T-helper 2 cell treated with Interferon-gamma antibody and Interleukin-4, amounts not matched to agents 100 ng/mL and 5 ng/mL, for 36 hours (primary cell): ENCODE measurements around the gene TTYH1. TPM values are rescaled to one million over a fixed set of nuclear protein-coding genes. Genes with fewer than 3 reads are reported as not detected.

ENCODE experiments used
- intact Hi-C: fragments of 100-400 bp; cut with micrococcal nuclease; formaldehyde crosslinking; loops from one replicate; pipeline ENCODE4 v1.15.1; 2023
- total RNA-seq: library from RNA; stranded (reverse); gene quantifications from 2 replicates; pipeline ENCODE4 v1.2.3, GENCODE V29; 2022

The TTYH1 gene
- total RNA-seq, 1 donor from 2014 or later, result 0.80 TPM

GRCh38 chr19:54459282-54460229 lies 44.3 kb downstream of the TTYH1 start:
- intact Hi-C loops, result loop anchor here (5.0 to 10.0 kb wide), 6 partner anchors 297 to 1183 kb away; partner anchors contain the start of genes CNOT3, MYADM, NDUFA3 and OSCAR

GRCh38 chr19:54460230-54461005 lies 45.2 kb downstream of the TTYH1 start:
- intact Hi-C loops, result loop anchor here (5.0 to 10.0 kb wide), 6 partner anchors 298 to 1182 kb away; partner anchors contain the start of genes CNOT3, MYADM, NDUFA3 and OSCAR

GRCh38 chr19:54461210-54461609 lies 45.9 kb downstream of the TTYH1 start:
- intact Hi-C loops, result loop anchor here (5.0 to 10.0 kb wide), 6 partner anchors 299 to 1181 kb away; partner anchors contain the start of genes CNOT3, MYADM, NDUFA3 and OSCAR

- intact Hi-C loops, result loop anchor here (5.0 to 10.0 kb wide), 6 partner anchors 299 to 1181 kb away; partner anchors contain the start of genes CNOT3, MYADM, NDUFA3 and OSCAR
These were observed 46.3 kb downstream of the TTYH1 start for GRCh38 chr19:54461613-54462012.

DNA sequence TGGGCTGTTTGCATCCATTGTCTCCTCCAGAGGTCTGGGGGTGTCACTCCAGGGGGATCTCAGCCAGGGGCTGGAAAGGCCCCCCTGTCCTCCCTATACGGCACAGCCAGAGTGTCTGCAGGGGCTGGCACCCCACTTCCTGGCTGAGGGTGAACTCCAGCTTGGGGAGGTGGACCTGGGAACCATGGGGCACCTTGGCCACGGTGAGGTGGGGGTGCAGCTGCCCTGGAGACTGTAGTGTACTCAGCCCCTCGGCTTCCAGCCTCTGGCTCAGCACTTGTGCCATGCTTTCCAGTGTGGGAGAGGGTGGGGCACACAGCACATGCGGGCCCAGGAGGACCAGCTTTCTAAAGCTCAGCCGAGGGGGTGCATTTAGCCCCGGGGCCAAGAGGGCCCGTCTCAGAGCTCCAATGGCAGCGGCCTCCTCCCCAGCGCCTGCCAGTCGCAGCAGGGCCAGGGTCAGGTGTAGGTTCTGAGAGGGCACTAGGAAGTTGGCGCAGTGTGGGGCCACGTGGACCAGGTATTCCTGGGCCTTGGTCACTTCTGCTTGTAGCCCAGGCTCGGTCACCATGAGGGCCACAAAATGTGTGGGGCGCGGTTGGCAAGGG lies 46.9 kb downstream of the TTYH1 start:
- intact Hi-C loops, result loop anchor here (5.0 to 10.0 kb wide), 6 partner anchors 300 to 1180 kb away; partner anchors contain the start of genes CNOT3, MYADM, NDUFA3 and OSCAR

GRCh38 chr19:54462655-54463530 lies 47.6 kb downstream of the TTYH1 start:
- intact Hi-C loops, result loop anchor here (1.0 to 10.0 kb wide), 8 partner anchors 14 to 1179 kb away; partner anchors contain the start of genes CNOT3, LENG8, MBOAT7 and MYADM

- intact Hi-C loops, result loop anchor here (1.0 to 10.0 kb wide), 11 partner anchors 14 to 1179 kb away; partner anchors contain the start of genes CNOT3, HSPBP1, LENG8 and MBOAT7
These were observed 48.3 kb downstream of the TTYH1 start, which contains the start of gene LENG9 for GRCh38 chr19:54463531-54464043. Gene LENG9, minus strand, starts transcription at chr19:54463778. Its CDS starts 252 bp downstream, at chr19:54463526.

DNA sequence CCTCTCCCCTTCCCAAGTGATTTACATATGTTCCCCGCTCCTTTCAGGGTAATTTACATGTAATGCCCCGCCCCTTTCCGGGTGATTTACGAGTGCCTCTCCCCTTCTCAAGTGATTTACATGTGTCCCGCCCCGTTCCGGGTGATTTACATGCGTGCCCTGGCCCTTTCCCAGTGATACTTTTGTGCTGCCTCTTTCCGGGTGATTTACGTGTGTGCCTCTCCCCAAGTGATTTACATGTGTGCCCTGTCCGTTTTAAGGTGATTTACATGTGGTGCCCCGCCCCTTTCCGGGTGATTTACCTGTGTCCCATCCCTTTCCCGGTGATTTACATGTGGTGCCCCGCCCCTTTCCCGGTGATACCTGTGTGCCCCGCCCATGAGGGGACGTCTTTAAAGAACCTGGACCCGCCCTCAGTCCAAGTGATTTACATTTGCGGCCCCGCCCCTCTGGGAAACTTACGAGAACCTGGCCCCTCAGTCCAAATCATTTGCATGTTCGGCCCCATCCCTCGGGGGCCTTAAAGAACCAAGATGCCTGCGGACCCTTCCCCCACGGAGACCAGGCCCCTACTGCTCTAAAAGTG lies 48.9 kb downstream of the TTYH1 start:
- intact Hi-C loops, result loop anchor here (1.0 to 10.0 kb wide), 9 partner anchors 302 to 1178 kb away; partner anchors contain the start of genes CNOT3, HSPBP1, MYADM and NDUFA3

DNA sequence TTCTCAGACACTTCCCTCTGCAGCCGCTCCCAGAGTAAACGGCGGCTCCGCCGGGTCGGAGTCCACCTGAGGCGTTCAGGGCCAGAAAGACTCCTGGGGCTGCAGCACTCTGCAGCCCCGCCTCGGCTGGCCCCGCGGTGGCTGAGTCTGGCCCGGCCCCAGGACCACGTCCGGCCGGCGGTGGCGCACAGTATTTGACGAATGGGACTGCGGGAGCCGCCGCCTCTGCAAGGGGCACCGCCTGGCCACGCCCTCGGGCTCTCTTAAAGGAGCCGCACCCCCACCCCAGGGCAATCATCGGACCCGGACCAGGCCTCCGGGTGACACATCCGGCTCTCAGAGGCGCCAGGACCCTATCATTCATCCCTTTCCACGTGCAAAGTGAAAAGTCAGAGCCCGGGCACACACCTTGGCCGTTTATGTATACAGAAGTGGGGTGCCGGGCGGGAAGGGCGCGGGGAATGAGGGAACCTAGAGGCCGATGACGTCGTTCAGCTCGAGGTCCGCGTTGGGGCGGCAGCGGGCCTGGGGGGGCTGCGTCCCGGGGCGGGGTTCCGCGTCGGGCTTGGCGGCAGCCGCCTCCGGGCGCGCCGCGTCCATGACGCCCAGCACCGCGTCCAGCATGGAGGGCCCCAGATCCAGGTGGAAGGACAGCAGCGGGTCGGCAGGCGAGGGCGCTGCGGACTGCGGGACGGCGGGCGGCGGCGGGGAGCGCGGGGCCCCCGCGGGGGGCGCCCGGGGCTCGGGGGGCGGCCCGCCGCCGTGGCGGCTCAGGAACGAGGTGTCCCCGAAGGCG lies 49.6 kb downstream of the TTYH1 start:
- intact Hi-C loops, result loop anchor here (1.0 to 10.0 kb wide), 9 partner anchors 303 to 1177 kb away; partner anchors contain the start of genes CNOT3, HSPBP1, MYADM and NDUFA3

DNA sequence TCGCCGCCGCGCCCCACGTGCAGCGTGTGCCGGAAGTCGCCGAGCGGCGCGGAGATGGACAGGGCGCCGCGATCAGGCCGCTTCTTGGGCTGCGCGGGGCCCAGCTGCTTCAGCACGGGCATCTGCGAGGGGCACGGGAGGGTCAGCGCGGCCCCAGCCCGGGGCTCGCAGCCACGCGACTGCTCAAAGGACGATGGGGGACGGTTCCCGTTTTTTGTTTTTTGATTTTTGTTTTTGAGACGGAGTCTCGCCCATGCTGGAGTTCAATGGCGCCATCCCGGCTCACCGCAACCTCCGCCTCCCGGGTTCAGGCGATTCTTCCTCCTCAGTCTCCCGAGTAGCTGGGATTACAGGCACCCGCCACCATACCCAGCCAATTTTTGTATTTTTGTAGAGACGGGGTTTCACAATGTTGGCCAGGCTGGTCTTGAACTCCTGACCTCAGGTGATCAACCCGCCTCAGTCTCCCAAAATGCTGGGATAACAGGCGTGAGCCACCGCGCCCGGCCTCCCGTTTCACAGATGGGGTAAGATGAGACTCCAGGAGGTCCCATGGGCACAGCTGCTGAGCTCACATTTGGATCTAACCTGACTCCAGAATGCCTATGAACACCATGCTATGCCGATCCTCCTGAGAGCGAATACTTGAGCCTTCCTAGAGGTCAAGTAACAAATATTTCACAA lies 50.3 kb downstream of the TTYH1 start:
- intact Hi-C loops, result loop anchor here (2.0 to 10.0 kb wide), 2 partner anchors 789 to 1011 kb away; partner anchors contain the start of genes PPP6R1 and ZNF628

DNA sequence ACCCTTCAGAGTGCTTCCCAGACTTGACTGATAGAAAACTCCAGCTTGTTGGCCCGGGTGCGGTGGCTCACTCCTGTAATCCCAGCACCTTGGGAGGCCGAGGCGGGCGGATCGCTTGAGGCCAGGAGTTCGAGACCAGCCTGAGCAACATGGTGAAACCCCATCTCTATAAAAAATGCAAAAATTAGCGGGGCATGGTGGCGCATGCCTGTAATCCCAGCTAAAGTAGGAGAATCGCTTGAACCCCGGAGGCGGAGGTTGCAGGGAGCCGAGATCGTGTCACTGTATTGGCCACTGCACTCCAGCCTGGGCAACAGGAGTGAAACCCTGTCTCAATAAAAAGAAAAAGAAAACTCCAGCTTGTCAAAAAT lies 50.8 kb downstream of the TTYH1 start:
- intact Hi-C loops, result loop anchor here (10.0 kb wide), 1 partner anchor 789 kb away; the partner anchor contains the start of gene PPP6R1

GRCh38 chr19:54469496-54469934 lies 54.3 kb downstream of the TTYH1 start:
- intact Hi-C loops, result loop anchor here (10.0 kb wide), 1 partner anchor 785 kb away; the partner anchor contains the start of gene PPP6R1

DNA sequence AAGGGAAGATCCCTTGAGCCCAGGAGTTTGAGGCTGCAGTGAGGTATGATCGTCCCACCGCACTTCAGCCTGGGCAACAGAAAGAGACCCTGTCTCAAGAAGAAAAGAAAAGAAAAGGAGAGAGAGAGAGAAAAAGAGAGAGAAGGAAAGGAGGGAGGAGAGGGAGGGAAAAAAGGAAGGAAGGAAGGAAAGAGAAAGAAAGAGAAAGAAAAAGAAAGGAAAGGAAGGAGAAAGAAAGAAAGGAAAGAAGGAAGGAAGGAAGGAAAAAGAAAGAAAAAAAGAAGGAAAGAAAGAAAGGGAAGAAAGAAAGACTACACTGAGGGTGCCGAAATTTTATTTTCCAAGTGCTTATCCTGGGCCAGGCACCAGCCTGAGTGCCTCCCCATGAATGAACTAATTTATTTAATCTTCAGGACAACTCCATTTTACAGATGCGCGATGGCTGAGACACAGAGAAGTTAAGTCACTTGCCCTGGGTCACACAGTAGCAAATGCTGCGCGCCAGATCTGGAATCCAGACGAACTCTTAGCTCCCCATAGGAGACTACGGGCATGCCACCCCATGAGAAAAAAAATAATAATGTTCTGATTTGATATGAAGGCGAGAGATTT lies 55.1 kb downstream of the TTYH1 start:
- intact Hi-C loops, result no loop called here

DNA sequence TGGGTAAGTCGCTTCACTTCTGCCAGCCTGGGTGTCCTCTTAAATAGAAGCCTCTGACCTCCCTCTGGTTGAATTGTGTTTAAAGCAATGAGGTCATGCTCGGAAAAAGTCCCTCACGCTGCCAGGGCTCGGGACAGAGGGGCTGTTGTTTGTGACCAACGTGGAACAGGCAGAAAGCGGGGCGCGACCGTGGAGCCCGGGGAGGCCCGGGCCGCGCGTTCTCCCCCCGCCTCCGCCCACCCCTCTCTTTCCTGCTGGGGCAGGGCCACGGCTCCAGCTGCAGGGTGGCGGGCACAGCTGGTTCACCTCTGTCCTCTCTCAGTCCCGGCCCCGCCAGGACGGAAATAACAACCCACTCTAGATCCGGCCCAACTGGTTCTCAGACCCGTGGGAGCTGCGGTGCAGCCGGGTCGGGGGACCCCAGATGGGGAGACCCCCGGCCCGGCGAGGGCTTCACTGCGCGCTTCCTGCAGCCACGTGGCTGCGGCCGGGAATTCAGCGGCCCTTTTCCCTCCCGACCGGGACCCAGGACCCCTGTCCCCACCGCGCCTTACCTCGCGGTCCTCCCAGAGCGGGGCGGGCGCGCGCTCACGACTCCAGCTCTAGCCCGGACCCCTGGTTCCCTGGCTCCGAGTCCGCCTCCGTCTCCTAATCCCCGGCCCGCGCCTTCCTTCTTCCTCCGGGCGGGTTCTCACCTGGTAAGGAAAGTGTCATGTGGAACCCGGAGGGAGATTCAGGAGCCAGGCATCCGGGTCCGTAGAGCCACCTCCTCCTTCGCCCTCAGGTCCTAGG lies 55.9 kb downstream of the TTYH1 start:
- intact Hi-C loops, result no loop called here

- intact Hi-C loops, result no loop called here
These were observed 58.0 kb downstream of the TTYH1 start, which contains the start of gene CDC42EP5 for GRCh38 chr19:54473071-54473891. Gene CDC42EP5, minus strand, starts transcription at chr19:54473296. Its CDS starts 7,749 bp downstream, at chr19:54465547.
